ENCODE data around the gene TNFRSF1A.

The TNFRSF1A gene

DNA sequence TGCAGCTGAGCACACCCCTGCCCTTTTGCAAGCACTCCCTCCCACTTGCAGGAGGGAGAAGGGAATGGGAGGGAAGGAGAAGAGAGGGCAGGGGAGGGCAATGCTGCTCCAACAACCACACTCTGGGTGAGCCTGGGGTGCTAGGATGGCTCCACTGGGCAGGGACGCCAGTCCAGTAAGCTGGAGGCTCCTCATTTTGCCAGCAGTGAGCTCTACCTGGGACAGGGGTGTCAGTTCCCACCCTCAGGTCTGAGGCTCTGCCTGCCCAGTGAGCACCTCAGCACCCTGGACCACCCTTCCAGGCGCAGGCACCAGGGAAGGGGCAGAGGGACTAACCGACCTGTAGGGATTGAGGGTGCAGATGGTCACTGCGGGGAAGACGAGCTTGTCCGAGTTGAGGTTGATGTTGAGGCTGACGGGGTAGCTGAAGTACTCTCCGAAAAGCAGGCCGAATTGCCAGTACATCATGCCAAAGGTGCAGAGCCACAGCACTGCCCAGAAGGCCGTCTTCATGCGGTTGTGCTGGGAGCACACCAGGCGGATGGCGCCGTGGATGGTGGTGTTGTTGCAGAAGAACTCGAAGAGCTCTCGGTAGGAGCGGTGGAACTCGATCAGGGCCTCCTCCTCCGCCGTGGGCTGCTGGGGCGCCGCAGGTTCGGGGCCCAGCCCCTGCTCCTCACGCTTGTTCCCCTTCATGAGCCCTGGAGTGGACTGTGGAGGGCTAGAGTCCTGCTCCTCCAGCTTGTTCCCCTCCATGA, 32.3 kb upstream of the TNFRSF1A start:
- DNase-seq, result no peak

- no peak for DNase-seq
Observed at GRCh38 chr12:6373022-6373787, 31.3 kb upstream of the TNFRSF1A start.

DNA sequence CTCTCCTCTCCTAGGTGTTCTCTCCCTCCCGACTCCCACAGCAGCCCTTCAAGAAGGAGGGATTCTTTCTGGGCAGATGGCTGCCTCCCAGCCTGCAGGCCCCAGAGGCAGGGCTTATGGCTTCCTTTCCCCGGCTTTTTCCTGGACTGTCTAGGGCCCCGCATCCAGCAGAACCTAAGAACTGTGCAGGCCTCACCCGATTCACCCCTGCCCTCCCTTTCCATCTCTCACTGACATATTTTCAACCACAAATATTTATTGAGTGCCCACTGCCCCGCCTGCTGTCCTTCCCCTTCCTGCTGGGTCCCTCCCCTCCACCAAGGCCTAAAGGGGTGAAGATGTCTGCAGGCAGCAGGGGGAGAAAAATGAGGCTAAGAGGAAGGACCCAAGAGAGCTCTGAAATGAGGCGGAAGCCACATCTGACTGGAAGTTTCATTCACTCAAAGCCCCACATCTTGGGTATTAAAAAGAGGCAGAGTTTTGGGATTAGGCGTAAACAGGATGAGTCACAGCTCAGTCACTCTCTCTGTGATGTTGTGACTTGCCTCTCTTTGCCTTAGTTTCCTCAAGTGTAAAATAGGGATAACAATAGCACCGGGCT, 30.6 kb upstream of the TNFRSF1A start:
- DNase-seq, result no peak

GRCh38 chr12:6370994-6371754, 29.3 kb upstream of the TNFRSF1A start:
- DNase-seq, result no peak

- no peak for DNase-seq
Observed at GRCh38 chr12:6370576-6370935, 28.7 kb upstream of the TNFRSF1A start.

DNA sequence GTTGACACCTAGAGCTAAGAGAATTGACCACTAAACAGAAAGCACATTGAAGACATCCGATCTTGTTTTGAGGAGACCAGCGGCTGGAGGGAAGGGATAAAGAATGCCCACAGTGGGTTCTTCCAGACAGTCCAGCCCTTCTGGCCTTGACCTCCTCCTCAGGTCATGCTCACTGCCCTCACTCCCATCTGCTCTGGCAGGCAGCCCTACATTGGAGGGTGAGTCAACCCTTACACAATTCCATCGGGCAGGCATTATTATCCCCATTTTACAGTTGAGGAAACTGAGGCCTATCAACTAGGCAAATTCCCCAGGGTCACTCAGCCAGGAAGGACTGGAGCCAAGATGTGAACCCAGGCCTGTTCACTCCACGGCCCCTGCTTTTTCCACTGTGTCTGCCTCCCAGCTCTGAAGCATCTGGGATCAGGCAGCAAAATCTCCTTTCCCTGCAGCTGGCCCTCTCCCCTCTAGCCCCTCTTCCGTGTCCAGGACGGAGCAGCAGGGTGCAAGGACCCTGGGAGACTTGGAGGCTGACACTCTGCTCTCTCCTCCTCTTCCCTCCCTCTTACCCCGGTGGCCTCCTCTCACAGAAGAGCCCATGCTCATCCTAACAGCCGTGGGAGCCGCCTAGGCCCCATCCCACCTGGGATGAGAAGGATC, 28.2 kb upstream of the TNFRSF1A start:
- DNase-seq, result no peak

DNA sequence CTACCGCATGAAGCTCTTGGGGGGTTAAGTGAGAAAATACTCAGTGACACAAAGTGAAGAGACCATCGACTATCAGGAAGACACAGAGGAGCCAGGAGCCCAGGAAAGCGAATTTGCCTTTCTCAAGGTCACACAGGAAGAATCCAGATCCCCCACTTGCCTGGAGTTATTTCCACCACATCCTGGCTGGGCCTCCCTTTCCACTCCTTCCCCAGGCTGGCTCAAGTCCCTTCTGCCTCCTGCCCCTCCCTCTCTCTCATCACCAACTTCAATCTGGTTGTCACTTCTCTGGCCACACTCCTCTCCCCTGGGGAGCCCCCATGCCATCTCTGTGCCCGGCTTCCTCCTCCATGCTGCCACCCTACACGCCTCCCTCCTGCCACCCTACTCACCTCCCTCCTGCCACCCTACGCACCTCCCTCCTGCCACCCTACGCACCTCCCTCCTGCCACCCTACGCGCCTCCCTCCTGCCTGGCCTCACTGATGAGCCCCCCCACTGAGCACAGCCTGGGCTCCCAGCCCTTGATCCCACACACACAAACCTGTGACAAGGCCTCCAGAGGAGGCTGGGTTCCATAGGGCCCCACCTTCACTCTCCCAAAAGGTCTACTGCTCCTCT, 27.1 kb upstream of the TNFRSF1A start:
- no peak for DNase-seq

- DNase-seq, result no peak
Observed at GRCh38 chr12:6367969-6368892, 26.4 kb upstream of the TNFRSF1A start.

- DNase-seq, result peak; percentile 42
Observed at GRCh38 chr12:6367065-6367968, 25.4 kb upstream of the TNFRSF1A start.

DNA sequence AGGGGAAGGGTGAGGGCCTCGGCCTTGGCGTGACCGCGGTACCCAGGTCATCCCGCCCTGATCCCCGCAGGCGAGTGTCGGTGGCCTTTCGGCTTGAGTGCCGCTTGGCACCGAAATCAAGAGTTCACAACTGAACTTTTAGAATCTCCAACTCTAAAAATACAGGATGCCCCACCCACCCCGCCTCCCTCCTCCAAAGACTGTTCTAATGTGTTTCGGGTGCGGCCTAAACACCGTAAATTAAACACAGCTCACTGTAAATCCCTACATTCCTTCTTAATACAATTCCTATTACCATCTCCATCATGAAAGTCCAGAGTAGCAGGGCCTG, 22.1 kb upstream of the TNFRSF1A start:
- DNase-seq, result no peak

DNA sequence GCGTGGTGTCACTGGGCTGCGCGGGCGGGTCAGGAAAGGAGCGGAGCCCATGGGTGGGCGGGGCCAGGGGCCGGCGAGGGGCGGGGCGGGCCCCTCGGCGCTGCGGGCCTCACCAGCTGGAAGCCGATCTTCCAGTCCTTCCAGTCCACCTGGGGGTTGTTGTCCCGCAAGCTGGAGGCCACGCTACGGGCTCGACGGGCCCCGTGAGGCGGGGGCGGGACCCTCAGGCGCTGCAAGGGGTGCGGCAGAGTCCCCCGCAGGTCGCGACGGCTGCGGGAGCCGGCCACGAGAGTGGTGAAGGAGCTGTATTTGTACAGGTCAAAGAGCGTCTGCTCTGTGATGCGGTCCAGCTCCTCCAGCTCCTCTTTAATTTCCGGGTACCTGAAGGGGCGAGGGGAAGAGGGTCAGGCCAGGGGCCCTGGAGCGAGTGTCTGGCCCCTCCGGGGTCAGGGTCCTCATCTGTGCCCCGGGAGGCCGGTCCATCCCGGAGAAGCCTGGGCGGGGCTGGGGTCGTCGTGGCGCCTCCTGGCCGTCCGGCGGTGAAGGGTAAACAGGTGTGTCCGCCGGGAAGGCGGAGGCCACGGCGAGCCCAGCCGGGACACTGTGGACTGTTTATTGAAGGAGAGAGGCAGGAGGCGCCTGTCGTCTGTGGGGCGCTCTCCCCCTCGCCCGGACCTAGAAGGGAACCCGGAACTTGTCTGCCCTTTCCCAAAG, 21.6 kb upstream of the TNFRSF1A start:
- DNase-seq, result peak; percentile 63

- DNase-seq, result no peak
Observed at GRCh38 chr12:6363010-6363329, 21.1 kb upstream of the TNFRSF1A start.

DNA sequence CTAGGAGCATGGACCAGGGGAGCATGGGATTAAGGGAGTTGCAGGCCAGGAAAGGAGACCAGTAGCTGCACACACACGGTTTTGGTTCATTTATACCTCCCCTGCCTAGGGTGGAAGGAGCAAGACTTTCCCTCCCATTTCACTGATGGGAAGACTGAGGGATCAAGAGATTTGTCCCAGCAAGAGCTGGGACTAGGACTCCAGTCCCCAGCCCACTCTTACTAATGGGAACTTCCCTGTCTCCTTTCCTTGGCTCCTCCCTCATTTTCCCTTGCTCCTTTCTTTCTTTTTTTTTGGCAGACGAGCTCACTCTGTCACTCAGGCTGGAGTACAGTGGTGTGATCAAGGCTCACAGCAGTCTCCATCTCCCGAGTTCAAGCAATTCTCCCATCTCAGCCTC, 20.5 kb upstream of the TNFRSF1A start:
- DNase-seq, result no peak

DNA sequence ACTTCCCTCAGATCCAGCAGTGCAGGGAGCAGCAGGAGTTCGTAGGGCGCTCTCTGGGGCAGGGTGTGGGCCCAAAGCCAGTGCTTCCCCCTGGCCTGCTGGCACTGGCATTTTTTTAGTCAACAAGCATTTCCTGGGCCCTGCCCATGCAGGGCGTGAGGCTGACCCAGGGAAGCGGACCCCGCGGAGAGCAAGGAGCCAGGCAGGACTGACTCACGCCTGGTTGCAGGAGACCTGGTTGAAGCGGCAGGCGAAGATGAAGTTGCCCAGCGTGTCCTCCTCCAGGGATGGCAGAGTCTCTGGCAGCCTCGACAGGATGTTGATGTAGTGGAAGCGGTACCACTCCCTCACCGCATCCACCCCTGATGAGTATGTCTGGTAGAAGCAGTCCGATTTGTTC, 20.0 kb upstream of the TNFRSF1A start:
- DNase-seq, result no peak

- DNase-seq, result no peak
Observed at GRCh38 chr12:6360578-6361490, 19.0 kb upstream of the TNFRSF1A start.

DNA sequence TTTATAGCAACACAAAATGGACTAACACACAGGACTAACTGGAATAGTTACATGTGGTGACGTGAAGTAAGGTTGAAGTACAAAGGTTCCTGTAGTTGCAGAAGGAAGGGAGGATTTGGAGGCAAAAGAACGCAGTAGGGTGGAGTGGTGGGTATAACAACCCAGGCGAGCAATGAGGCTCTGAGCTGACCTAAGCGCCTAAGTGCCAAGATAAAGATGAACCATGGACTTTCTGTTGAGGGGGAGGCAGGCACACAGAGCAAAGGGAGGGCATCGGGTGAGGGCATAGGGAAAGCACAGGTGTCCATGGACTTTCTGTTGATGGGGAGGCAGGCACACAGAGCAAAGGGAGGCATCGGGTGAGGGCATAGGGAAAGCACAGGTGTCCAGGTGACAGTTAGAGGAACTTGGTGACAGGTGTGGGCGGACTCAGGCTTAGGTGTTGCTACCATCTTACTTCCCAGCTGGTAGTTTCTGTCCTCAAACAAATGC, 18.2 kb upstream of the TNFRSF1A start:
- DNase-seq, result no peak

DNA sequence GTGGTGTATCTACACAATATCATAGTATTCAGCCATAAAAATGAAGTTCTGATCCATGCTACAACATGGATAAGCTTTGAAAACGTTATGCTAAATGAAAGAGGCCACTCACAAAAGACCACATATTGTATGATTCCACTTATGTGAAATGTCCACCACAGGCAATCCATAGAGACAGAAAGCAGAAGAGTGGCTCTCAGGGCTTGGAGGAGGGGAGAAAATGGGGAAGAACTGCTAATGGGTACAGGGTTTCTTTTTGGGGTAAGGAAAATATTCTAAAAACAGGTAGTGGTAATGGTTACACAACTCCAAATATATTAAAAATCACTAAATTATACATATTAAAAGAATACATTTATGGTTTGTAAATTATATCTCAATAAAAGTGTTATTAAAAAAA, 17.0 kb upstream of the TNFRSF1A start:
- DNase-seq, result no peak

- no peak for DNase-seq
Observed at GRCh38 chr12:6356374-6356820, 14.5 kb upstream of the TNFRSF1A start.

Measured in stimulated activated CD4-positive, alpha-beta T cell treated with anti-CD3 and anti-CD28 coated beads, Interleukin-4, amount 100 ng/mL, for 24 hours (primary cell).